SK-N-SH treated with all-trans-retinoic acid at 6 μM for 48 hours (cell line): ENCODE data around the gene TFB2M.

ENCODE experiments used
- ARNTL ChIP-seq: fragments of 450-650 bp; formaldehyde crosslinking; IDR thresholded peaks from 2 replicates; pipeline ENCODE4 v1.5.0; 2020; ENCODE audit warnings: low read depth, mild to moderate bottlenecking, moderate library complexity, borderline replicate concordance
- GLIS3 ChIP-seq: fragments of 250-450 bp; sonication (Bioruptor Pico); IDR thresholded peaks from 2 replicates; pipeline ENCODE4 v1.5.0; 2020; ENCODE audit warnings: mild to moderate bottlenecking, moderate library complexity
- ISL1 ChIP-seq: fragments of 250-450 bp; sonication (Bioruptor Pico); IDR thresholded peaks from 2 replicates; pipeline ENCODE4 v2.1.2; 2022; ENCODE audit warnings: mild to moderate bottlenecking, moderate library complexity
- PATZ1 ChIP-seq: fragments of 250-450 bp; sonication (Bioruptor Pico); IDR thresholded peaks from 2 replicates; pipeline ENCODE4 v1.8.0; 2020; ENCODE audit warnings: mild to moderate bottlenecking, moderate library complexity, borderline replicate concordance
- ZFP30 ChIP-seq: fragments of 450-650 bp; formaldehyde crosslinking; IDR thresholded peaks from 2 replicates; pipeline ENCODE4 v1.5.0; 2022; ENCODE audit warnings: mild to moderate bottlenecking, moderate library complexity

- TF ChIP-seq ISL1 (no peak), GLIS3 (no peak), ZFP30 (CRISPR knock-in tag) (no peak), PATZ1 (no peak), ARNTL (CRISPR knock-in tag) (no peak)
Measured at GRCh38 chr1:246530482-246530881, 35.6 kb downstream of the TFB2M start.
